ENCODE data around the gene TNPO2. TPM values are rescaled to one million over a fixed set of nuclear protein-coding genes. Genes with fewer than 3 reads are reported as not detected.
"Not testable (repeated sequence)": the region's sequence is repeated elsewhere in the genome, so short reads cannot be mapped to it uniquely, and the experiment has no call there.

TNPO2 gene
- total RNA-seq, 1 donor from 2014 or later, result 60.2 TPM

GRCh38 chr19:12737835-12738351, 14.2 kb upstream of the TNPO2 start:
- DNase-seq (ENCODE audit: extremely low read depth, low read depth, low spot score), result no peak

DNA sequence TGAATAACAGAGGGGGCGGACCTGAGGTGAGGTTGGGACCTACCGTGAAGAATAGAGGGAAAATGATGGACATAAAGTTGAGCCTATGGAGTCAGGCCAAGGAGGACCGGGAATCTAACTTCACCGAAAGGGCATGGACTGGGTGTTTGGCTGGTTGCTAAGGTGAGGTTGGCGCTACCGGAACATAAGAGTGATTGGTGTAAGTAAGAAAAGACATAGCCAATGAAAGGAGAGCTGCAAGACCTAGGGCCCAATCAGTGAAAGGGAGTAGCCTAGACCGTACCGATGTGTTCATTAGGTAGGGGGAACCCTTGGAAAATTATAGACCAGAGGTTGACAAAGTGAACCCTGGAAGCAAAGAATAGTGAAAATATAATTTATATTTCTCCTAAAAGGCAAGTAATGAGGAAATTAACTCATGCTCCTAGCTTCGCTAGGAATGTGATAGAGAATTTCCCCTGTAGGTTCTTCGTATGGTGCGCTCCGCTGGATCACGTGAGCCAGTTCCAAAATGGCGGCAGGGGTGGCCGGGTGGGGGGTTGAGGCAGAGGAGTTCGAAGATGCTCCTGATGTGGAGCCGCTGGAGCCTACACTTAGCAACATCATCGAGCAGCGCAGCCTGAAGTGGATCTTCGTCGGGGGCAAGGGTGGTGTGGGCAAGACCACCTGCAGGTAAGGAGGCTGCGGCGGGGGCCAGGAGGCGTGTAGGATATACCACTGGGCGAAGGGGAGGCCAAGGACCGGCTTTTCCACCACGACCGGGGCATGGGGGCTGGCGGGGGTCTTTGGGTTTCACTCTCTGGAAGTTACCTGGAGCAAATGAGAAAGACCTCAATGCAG, 13.5 kb upstream of the TNPO2 start, which contains the start of gene GET3:
Gene GET3, plus strand, starts transcription at position 503 of the 840 bp plus-strand sequence. Its CDS starts 9 bp downstream, at position 512.
- DNase-seq (ENCODE audit: extremely low read depth, low read depth, low spot score), result peak; percentile 100

DNA sequence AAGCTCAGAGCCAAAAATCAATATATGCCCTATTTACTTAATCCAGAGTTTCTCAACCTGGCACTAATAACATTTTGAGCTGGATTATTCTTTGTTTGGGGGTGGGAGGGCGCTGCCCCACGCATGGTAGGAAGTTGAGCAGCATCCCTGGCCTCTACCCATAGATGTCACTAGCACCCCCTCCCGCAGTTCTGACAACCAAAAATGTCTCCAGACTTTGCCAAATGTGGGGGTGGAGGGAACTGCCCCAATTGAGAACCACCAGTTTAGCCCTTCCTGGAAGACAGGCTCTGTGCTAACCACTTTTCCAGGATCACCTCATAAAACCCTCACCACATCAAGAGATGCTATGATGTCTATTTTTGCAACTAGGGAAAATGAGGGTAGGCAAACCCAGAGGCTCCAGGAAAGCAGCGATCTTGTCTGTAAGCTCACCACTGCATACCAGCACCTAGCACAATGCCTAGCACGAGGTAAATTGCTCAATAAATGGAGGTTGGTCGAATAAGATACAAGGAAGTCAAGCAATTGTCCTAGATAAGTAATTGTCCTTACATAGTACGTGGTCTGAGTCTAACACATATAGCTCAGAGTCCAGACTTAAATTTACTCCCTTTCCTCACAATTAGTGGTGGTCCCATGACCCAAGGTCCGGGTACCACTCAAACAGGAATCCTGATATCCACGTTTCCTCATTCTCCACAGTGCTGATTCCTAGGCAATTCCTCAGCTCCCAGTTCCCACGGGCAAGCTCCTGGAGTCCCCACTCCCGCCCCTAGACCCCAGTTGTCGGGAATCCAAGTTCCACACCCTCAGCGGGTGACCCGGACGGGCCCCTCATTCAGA, 9.9 kb upstream of the TNPO2 start:
- DNase-seq (ENCODE audit: extremely low read depth, low read depth, low spot score), result no peak

GRCh38 chr19:12731337-12731736, 7.6 kb upstream of the TNPO2 start:
- DNase-seq (ENCODE audit: extremely low read depth, low read depth, low spot score), result no peak

DNA sequence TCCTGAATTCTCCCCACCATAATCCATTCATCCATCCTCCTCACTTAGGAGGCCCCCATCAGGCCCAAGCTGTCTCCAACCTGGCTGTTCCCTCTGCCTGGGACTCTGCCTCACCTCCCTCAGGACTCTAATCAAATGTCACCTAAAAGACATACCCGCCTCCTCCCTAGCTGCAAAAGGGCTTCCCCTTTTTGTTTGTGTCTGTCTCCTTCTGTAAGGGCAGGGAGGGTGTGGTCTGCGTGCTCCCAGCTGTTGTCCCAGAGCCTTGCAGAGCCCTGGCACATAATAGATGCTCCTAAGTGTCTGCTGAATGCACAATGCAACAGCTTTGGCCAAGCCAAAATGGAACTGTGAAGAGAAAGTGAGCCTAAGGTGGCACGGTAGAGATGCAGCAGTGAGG, 6.3 kb upstream of the TNPO2 start:
- DNase-seq (ENCODE audit: extremely low read depth, low read depth, low spot score), result no peak

- no peak for DNase-seq (ENCODE audit: extremely low read depth, low read depth, low spot score)
These were observed 4.2 kb upstream of the TNPO2 start for GRCh38 chr19:12727745-12728433.

DNA sequence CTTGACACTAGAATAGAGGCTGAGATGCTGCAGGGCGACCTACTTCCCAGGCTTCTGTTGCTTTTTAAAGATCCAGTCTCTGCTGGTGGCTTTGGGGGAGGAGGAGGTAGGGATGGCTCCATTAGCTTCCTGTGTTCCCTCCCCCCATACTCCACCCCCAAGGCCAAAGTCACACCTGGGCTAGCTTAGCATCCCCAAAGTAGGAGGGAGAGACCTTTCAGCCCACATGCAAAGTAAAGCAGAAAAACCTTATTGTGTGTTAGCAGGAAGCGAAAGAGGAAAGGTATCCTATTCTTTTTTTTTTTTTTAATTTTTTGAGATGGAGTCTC, 3.2 kb upstream of the TNPO2 start:
- no peak for DNase-seq (ENCODE audit: extremely low read depth, low read depth, low spot score)

DNA sequence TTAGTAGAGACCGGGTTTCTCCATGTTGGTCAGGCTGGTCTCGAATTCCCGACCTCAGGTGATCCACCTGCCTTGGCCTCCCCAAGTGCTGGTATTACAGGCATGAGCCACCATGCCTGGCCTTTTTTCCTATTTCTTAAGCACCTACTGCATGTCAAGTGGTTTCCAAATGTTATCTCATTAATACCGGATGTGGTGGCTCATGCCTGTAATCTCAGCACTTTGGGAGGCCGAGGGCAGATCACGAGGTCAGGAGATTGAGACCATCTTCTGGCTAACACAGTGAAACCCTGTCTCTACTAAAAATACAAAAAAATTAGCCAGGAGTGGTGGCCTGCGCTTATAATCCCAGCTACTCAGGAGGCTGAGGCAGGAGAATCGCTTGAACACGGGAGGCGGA, 1.9 kb upstream of the TNPO2 start:
- DNase-seq (ENCODE audit: extremely low read depth, low read depth, low spot score), result not testable (repeated sequence)

- DNase-seq (ENCODE audit: extremely low read depth, low read depth, low spot score), result no peak
These were observed 421 bp downstream of the TNPO2 start for GRCh38 chr19:12723381-12723640.

- DNase-seq (ENCODE audit: extremely low read depth, low read depth, low spot score), result peak; percentile 99
These were observed 959 bp downstream of the TNPO2 start for GRCh38 chr19:12722566-12723380.

DNA sequence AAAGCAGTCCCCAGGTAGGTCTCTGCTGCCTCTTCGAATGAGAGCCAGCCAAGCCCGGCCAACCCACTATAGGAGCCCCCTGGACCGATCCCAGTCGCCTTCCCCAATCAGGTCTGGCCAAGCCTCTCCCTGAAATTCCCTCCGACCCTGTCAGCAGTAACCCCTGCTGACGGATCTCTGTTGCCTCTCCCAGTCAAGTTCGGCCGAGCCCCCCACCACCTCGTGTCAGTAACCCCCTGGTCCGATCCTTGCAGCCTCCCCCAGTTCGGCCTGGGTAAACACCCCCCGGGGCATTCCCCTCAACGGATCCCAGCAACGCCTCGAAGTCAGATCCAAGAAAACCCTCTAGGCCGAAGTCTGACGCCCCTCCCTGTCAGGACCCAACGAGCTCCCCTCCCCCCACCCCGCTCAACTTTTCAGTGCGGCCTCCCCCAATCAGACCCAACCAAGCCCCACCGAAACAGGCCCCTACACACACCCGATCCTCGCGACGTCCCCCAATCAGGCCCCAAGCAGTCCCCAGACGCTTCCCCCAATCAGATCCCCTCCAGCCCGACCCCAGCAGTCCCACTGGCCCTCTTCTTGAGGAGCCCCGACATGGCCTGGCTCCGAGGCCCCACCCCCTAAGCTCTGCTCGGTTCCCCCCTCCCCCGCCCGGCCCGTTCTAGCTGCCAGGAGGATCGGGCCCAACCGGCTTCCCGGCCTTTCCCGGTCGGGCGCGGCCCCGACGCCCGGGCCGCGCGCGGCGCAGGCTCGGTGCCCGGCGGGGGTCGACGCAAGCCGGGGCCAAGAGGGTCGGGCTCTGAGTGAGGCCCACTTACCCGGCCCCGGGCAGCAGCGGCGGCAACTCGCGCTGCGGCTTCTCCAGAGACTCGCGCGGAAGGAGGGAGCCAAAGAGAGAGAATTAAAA, 1.8 kb downstream of the TNPO2 start:
- DNase-seq (ENCODE audit: extremely low read depth, low read depth, low spot score), result no peak

GRCh38 chr19:12720851-12721655, 2.7 kb downstream of the TNPO2 start:
- DNase-seq (ENCODE audit: extremely low read depth, low read depth, low spot score), result no peak

GRCh38 chr19:12720296-12720695, 3.4 kb downstream of the TNPO2 start:
- no peak for DNase-seq (ENCODE audit: extremely low read depth, low read depth, low spot score)

DNA sequence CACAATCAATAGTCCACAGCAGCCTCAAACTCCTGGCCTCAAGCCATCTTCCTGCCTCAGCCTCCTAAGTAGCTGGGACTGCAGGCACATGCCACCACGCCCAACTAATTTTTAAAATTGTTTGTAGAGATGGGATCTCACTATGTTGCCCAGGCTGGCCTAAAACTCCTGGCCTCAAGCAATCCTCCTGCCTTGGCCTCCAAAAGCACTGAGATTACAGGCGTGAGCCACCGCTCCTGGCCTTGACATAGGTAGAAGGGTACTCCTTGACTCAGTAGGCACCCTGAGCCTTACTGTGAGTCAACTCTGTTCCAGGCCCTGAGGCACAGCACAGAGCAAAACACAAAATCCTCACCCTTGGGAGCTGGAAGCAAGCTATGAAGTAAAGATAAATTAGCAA, 7.8 kb downstream of the TNPO2 start:
- DNase-seq (ENCODE audit: extremely low read depth, low read depth, low spot score), result no peak

- DNase-seq (ENCODE audit: extremely low read depth, low read depth, low spot score), result no peak
These were observed 8.6 kb downstream of the TNPO2 start for GRCh38 chr19:12715102-12715501.

GRCh38 chr19:12713304-12713703, 10.4 kb downstream of the TNPO2 start:
- DNase-seq (ENCODE audit: extremely low read depth, low read depth, low spot score), result not testable (repeated sequence)

DNA sequence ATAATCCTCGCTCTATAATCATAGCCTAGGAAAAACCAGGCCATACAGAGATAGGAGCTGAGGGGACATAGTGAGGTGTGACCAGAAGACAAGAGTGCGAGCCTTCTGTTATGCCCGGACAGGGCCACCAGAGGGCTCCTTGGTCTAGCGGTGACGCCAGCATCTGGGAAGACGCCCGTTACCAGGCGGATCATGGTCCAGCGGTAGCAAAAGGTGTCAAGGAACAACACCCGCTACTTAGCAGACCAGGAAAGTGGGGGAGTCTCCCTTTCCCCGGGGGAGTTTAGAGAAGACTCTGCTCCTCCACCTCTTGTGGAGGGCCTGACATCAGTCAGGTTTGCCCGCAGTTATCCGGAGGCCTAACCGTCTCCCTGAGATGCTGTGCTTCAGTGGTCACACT, 11.7 kb downstream of the TNPO2 start:
- not testable (repeated sequence) for DNase-seq (ENCODE audit: extremely low read depth, low read depth, low spot score)

GRCh38 chr19:12711187-12711586, 12.5 kb downstream of the TNPO2 start:
- no peak for DNase-seq (ENCODE audit: extremely low read depth, low read depth, low spot score)

- no peak for DNase-seq (ENCODE audit: extremely low read depth, low read depth, low spot score)
These were observed 15.1 kb downstream of the TNPO2 start for GRCh38 chr19:12708641-12709040.
